SH-SY5Y (cell line): ENCODE data around the gene ZC2HC1B.

Source experiments
- GATA2 ChIP-seq: IDR thresholded peaks from 2 replicates; pipeline ENCODE4 v1.6.1; 2011; ENCODE audit warnings: mild to moderate bottlenecking, low read depth, low read length
- GATA3 ChIP-seq: IDR thresholded peaks from 2 replicates; pipeline ENCODE4 v1.6.1; 2011; ENCODE audit warnings: low read depth, mild to moderate bottlenecking, low read length, moderate library complexity

- TF ChIP-seq GATA3 (no peak), GATA2 (no peak)
These were observed 101.4 kb downstream of the ZC2HC1B start for GRCh38 chr6:143965503-143966171.
